Measurements from ENCODE around the gene RALGAPA2. TPM values are rescaled to one million over a fixed set of nuclear protein-coding genes. Genes with fewer than 3 reads are reported as not detected.

Gene RALGAPA2
- total RNA-seq, 1 experiment from 2014 or later = 10.8 TPM

- no peaks in the 10 kb centered on the region for H3K9me3 ChIP-seq (ENCODE audit: control insufficient read depth in 1 of 2, insufficient read depth in 1 of 2, low read depth in 1 of 2, low read length in 2 of 2)
- no peaks in the 10 kb centered on the region for H3K36me3 ChIP-seq (ENCODE audit: control insufficient read depth in 1 of 2, insufficient read depth in 2 of 2, low read length in 2 of 2)
- H3K79me2 ChIP-seq (ENCODE audit: insufficient read depth, low read length) = no peaks in the 10 kb centered on the region
- RAD21 ChIA-PET (ENCODE audit: low non-redundant PET in 1 of 2, low total read pairs in 2 of 2, uncharacterized antibody in 2 of 2, unreplicated experiment in 2 of 2) = interaction anchor here in 1 of 2 experiments (0.6 kb wide), 1 partner anchor 57 kb away, joined by 3 read pairs; no protein-coding TSS in a partner anchor
- intact Hi-C loops (cut with micrococcal nuclease) = no loop called here
- CTCF ChIA-PET = no interaction called here
- no peaks in the 10 kb centered on the region for H4K20me1 ChIP-seq (ENCODE audit: insufficient read depth)
- no peaks in the 10 kb centered on the region for H3K4me1 ChIP-seq (ENCODE audit: control insufficient read depth in 1 of 2, insufficient read depth in 2 of 2, low read length in 2 of 2)
- no peak overlapping the region for H3K27ac ChIP-seq (ENCODE audit: low read depth, low read length)
- no peak for ATAC-seq
- no TSS peak for BruUV-seq (replicated peaks)
- H3K4me2 ChIP-seq (ENCODE audit: low read length) = no peak overlapping the region
- H3K27me3 ChIP-seq (ENCODE audit: insufficient read depth, low read length) = no peaks in the 10 kb centered on the region
- H3K9me2 ChIP-seq (ENCODE audit: insufficient read depth) = no peaks in the 10 kb centered on the region
- POLR2A ChIA-PET = no interaction called here
- no peak overlapping the region for H2AFZ ChIP-seq (ENCODE audit: low read depth, low read length, poor library complexity, severe bottlenecking)
- H3K9ac ChIP-seq (ENCODE audit: low read length) = no peak overlapping the region
- DNase-seq (ENCODE audit: low read depth, low spot score) = no peak
- TF ChIP-seq ELF1 (IDR thresholded peaks at IDR 0.05; ENCODE audit: borderline replicate concordance, low read depth) (no peak), ZNF274 (IDR thresholded peaks at IDR 0.05; ENCODE audit: low read depth, low read length) (no peak), JUND (IDR thresholded peaks at IDR 0.05) (no peak), ZFX (IDR thresholded peaks at IDR 0.05) (no peak), EZH2 (IDR thresholded peaks at IDR 0.05) (no peak), SRF (IDR thresholded peaks at IDR 0.05; ENCODE audit: low read depth) (no peak), TCF7L2 (IDR thresholded peaks at IDR 0.05; ENCODE audit: borderline replicate concordance, extremely low read depth, insufficient read depth, insufficient read length) (no peak), EGR1 (IDR thresholded peaks at IDR 0.05; ENCODE audit: low read depth) (no peak), POLR2AphosphoS5 (IDR thresholded peaks at IDR 0.05; ENCODE audit: low read depth, low read length) (no peak), CTCF (IDR thresholded peaks at IDR 0.05 in 2 of 3, conservative IDR thresholded peaks at IDR 0.05 in 1 of 3; ENCODE audit: borderline replicate concordance in 1 of 3, insufficient read depth in 1 of 3, low read depth in 2 of 3, low read length in 2 of 3) (no peak), REST (IDR thresholded peaks at IDR 0.05; ENCODE audit: low read depth) (no peak), CBX3 (IDR thresholded peaks at IDR 0.05; ENCODE audit: low read depth) (no peak), ATF3 (IDR thresholded peaks at IDR 0.05) (no peak), EZH2phosphoT487 (IDR thresholded peaks at IDR 0.05; ENCODE audit: borderline replicate concordance) (no peak), SIN3A (IDR thresholded peaks at IDR 0.05; ENCODE audit: low read depth) (no peak), SP1 (IDR thresholded peaks at IDR 0.05; ENCODE audit: low read depth) (no peak), YY1 (IDR thresholded peaks at IDR 0.05; ENCODE audit: extremely low read depth, insufficient replicate concordance, low read depth, low read length) (no peak), CEBPB (IDR thresholded peaks at IDR 0.05; ENCODE audit: low read depth) (no peak), MAX (IDR thresholded peaks at IDR 0.05) (no peak)
- no peak overlapping the region for H3K4me3 ChIP-seq (replicated peaks in 1 of 2; ENCODE audit: low read depth in 1 of 2, low read length in 2 of 2)
Observed at GRCh38 chr20:20629556-20630188, 82.8 kb downstream of the RALGAPA2 start.

All from HCT116 (cell line).